T-cell (primary cell): Measurements from ENCODE around the gene KRTAP4-12. TPM values are rescaled to one million over a fixed set of nuclear protein-coding genes. Genes with fewer than 3 reads are reported as not detected.
"Not testable (repeated sequence)": the region's sequence is repeated elsewhere in the genome, so short reads cannot be mapped to it uniquely, and the experiment has no call there.

Experiments used
- ATAC-seq, 4 experiments: fragments of 200-7000 bp in 3 of 4; fragments of 150-1000 bp in 1 of 4; cut with Tn5 transposase; replicated peaks in 1 of 4; 1 replicate in 3 of 4; 2 replicates in 1 of 4; pipeline ENCODE4 v1.10.0; 2021; ENCODE audit warnings: moderate library complexity in 3 of 4, mild to moderate bottlenecking in 2 of 4, moderate number of reproducible peaks in 1 of 4
- CTCF ChIA-PET, 2 donors: fragments of 300-600 bp; sonication (Branson Sonifier 250); formaldehyde crosslinking; loops; one replicate each; lab custom pipeline; 2022; ENCODE audit warnings: antibody characterized with exemption in 2 of 2; lab: Charles Lee
- POLR2A ChIA-PET, 2 donors: fragments of 300-600 bp; sonication (Branson Sonifier 250); formaldehyde crosslinking; loops; one replicate each; lab custom pipeline; 2022; ENCODE audit warnings: antibody characterized with exemption in 2 of 2; lab: Charles Lee
- DNase-seq, 35 experiments: peaks; one replicate each; pipeline versions ENCODE4 v3.0.0 to v3.0.0-alpha.2; 2013 to 2023
- H3K27ac ChIP-seq: one replicate; pipeline ENCODE4 v1.5.1; 2013; ENCODE audit warnings: low read length
- H3K27me3 ChIP-seq, 2 experiments: replicated peaks in 1 of 2; 1 replicate in 1 of 2; 2 replicates in 1 of 2; pipeline versions ENCODE4 v1.6.1 to v1.7.0; 2013; ENCODE audit warnings: low read length in 1 of 2, mixed read lengths in 1 of 2; ENCODE audit not compliant: control insufficient read depth in 2 of 2, insufficient read depth in 2 of 2; ENCODE audit errors: extremely low read depth in 1 of 2
- H3K36me3 ChIP-seq, 2 donors: 1 replicate in 1 of 2; 2 replicates in 1 of 2; pipeline versions ENCODE4 v1.6.1 to v1.7.0; 2013; ENCODE audit warnings: low read length in 1 of 2; ENCODE audit not compliant: control insufficient read depth in 2 of 2, insufficient read depth in 1 of 2; ENCODE audit errors: extremely low read depth in 1 of 2
- H3K4me1 ChIP-seq, 2 experiments: 1 replicate in 1 of 2; 2 replicates in 1 of 2; pipeline versions ENCODE4 v1.6.1 to v1.7.0; 2013; ENCODE audit warnings: low read length in 2 of 2, mixed read lengths in 1 of 2; ENCODE audit not compliant: insufficient read depth in 2 of 2, control insufficient read depth in 1 of 2; ENCODE audit errors: extremely low read depth in 1 of 2
- H3K4me3 ChIP-seq, 2 donors: 1 replicate in 1 of 2; 2 replicates in 1 of 2; pipeline versions ENCODE4 v1.5.1 to v1.7.0; 2013; ENCODE audit warnings: mild to moderate bottlenecking in 2 of 2, low read length in 1 of 2, moderate library complexity in 1 of 2; ENCODE audit not compliant: control insufficient read depth in 1 of 2; ENCODE audit errors: extremely low read depth in 1 of 2
- H3K9me3 ChIP-seq: 2 replicates; pipeline ENCODE4 v1.7.0; 2013
- H3K27ac Mint-ChIP-seq, 2 donors: one replicate each; pipeline ENCODE4 v1.8.0; 2020 to 2021; ENCODE audit warnings: mild to moderate bottlenecking in 2 of 2, mixed read lengths in 2 of 2
- H3K27me3 Mint-ChIP-seq, 2 donors: one replicate each; pipeline ENCODE4 v1.8.0; 2021 to 2022; ENCODE audit warnings: mixed read lengths in 2 of 2
- H3K36me3 Mint-ChIP-seq: one replicate; pipeline ENCODE4 v1.8.0; 2021; ENCODE audit warnings: mixed read lengths
- H3K4me1 Mint-ChIP-seq, 3 donors: one replicate each; pipeline ENCODE4 v1.8.0; 2020 to 2022; ENCODE audit warnings: mixed read lengths in 3 of 3, mild to moderate bottlenecking in 1 of 3
- H3K4me3 Mint-ChIP-seq, 3 donors: one replicate each; pipeline ENCODE4 v1.8.0; 2020 to 2022; ENCODE audit warnings: mild to moderate bottlenecking in 3 of 3, mixed read lengths in 3 of 3, moderate library complexity in 3 of 3
- H3K9me3 Mint-ChIP-seq, 3 donors: one replicate each; pipeline ENCODE4 v1.8.0; 2020 to 2022; ENCODE audit warnings: mixed read lengths in 3 of 3
- WGBS: methylation state at CpG from one replicate; pipeline ENCODE4 v1.1.5; 2013; ENCODE audit warnings: missing lambda C conversion rate; ENCODE audit not compliant: insufficient coverage; 5-methylcytosine and 5-hydroxymethylcytosine counted together
- total RNA-seq, 35 experiments: library from RNA in 6 of 35; stranded (reverse) in 6 of 35; fragments of 120-200 nt in 1 of 35; gene quantifications; one replicate each; pipeline versions ENCODE4 v1.2.1 to v1.2.4 and lab custom pipeline; 2013 to 2026

The KRTAP4-12 gene
- total RNA-seq, 5 donors from 2014 or later (not counting 1 experiment from before 2014, with no cell fraction given), result not detected

- DNase-seq, H3K27me3 ChIP-seq, H3K9me3 ChIP-seq, H3K27ac ChIP-seq, H3K9me3 Mint-ChIP-seq, H3K36me3 Mint-ChIP-seq, H3K36me3 ChIP-seq, H3K4me3 Mint-ChIP-seq, H3K4me1 Mint-ChIP-seq, POLR2A ChIA-PET, H3K27ac Mint-ChIP-seq, H3K4me1 ChIP-seq, CTCF ChIA-PET, ATAC-seq, H3K4me3 ChIP-seq: not testable (repeated sequence)
- peaks cover 10 to 29% of the 10 kb centered on the region in 2 donors for H3K27me3 Mint-ChIP-seq
- WGBS, result 77% methylated on average over 2 of the region's 3 CpGs
Observed at GRCh38 chr17:41160190-41160589, 36.2 kb upstream of the KRTAP4-12 start.

GRCh38 chr17:41153856-41154255 lies 29.9 kb upstream of the KRTAP4-12 start:
- Mint-ChIP-seq H3K9me3 (no peaks in the 10 kb centered on the region), H3K27ac (no peak overlapping the region), H3K4me3 (no peak overlapping the region), H3K27me3 (peaks cover 6 to 19% of the 10 kb centered on the region in 2 donors), H3K36me3 (no peaks in the 10 kb centered on the region), H3K4me1 (no peaks in the 10 kb centered on the region)
- H3K27ac ChIP-seq, result no peak overlapping the region
- no peaks in the 10 kb centered on the region for H3K4me1 ChIP-seq
- H3K9me3 ChIP-seq, result no peaks in the 10 kb centered on the region
- ChIA-PET POLR2A (no interaction called here), CTCF (no interaction called here)
- DNase-seq, result no peak
- peaks cover 0 to 2% of the 10 kb centered on the region in 2 experiments for H3K27me3 ChIP-seq
- no peaks in the 10 kb centered on the region for H3K36me3 ChIP-seq
- H3K4me3 ChIP-seq, result no peak overlapping the region
- WGBS, result no CpG with 5 or more reads among the region's 2 CpGs
- no peak for ATAC-seq

- ATAC-seq (no peak), DNase-seq (no peak)
- Histone ChIP-seq H3K36me3 (no peaks in the 10 kb centered on the region), H3K9me3 (no peaks in the 10 kb centered on the region), H3K27ac (no peak overlapping the region), H3K27me3 (peaks cover 2% of the 10 kb centered on the region in 2 experiments), H3K4me1 (no peaks in the 10 kb centered on the region), H3K4me3 (no peak overlapping the region)
- no peaks in the 10 kb centered on the region for H3K9me3 Mint-ChIP-seq
- H3K36me3 Mint-ChIP-seq, result no peaks in the 10 kb centered on the region
- WGBS, result no CpG with 5 or more reads among the region's 2 CpGs
- no peak overlapping the region for H3K4me3 Mint-ChIP-seq
- H3K27me3 Mint-ChIP-seq, result peaks cover 0 to 9% of the 10 kb centered on the region in 2 donors
- no peak overlapping the region for H3K27ac Mint-ChIP-seq
- no peaks in the 10 kb centered on the region for H3K4me1 Mint-ChIP-seq
- ChIA-PET CTCF (interaction anchor here in 1 of 2 donors (0.6 kb wide), 1 partner anchor 664 kb away, joined by 3 read pairs; no protein-coding TSS in a partner anchor), POLR2A (no interaction called here)
Observed at GRCh38 chr17:41151525-41151924, 27.5 kb upstream of the KRTAP4-12 start.

GRCh38 chr17:41150026-41150425 lies 26.0 kb upstream of the KRTAP4-12 start:
- ChIA-PET CTCF (no interaction called here), POLR2A (no interaction called here)
- H3K27ac ChIP-seq, result no peak overlapping the region
- Mint-ChIP-seq H3K36me3 (no peaks in the 10 kb centered on the region), H3K4me3 (no peak overlapping the region), H3K9me3 (no peaks in the 10 kb centered on the region), H3K27ac (no peak overlapping the region), H3K4me1 (no peaks in the 10 kb centered on the region), H3K27me3 (no peaks in the 10 kb centered on the region)
- ATAC-seq, result no peak
- no peaks in the 10 kb centered on the region for H3K4me1 ChIP-seq
- WGBS, result 76% methylated on average over 2 of the region's 4 CpGs
- peaks cover 2% of the 10 kb centered on the region in 2 experiments for H3K27me3 ChIP-seq
- H3K36me3 ChIP-seq, result no peaks in the 10 kb centered on the region
- no peak for DNase-seq
- no peak overlapping the region for H3K4me3 ChIP-seq
- no peaks in the 10 kb centered on the region for H3K9me3 ChIP-seq

GRCh38 chr17:41149652-41149985 lies 25.6 kb upstream of the KRTAP4-12 start, which contains the start of gene KRTAP4-5:
TSS of gene KRTAP4-5 (minus strand) at chr17:41149825. CDS start at chr17:41149767, 58 bp downstream.
- Mint-ChIP-seq H3K27ac (no peak within 1 kb of the TSS), H3K4me3 (no peak within 1 kb of the TSS), H3K27me3 (no peaks in the 10 kb centered on the region), H3K9me3 (no peaks in the 10 kb centered on the region), H3K36me3 (no peaks in the 10 kb centered on the region), H3K4me1 (no peaks in the 10 kb centered on the region)
- H3K27ac ChIP-seq, result no peak within 1 kb of the TSS
- ATAC-seq (no peak), DNase-seq (no peak)
- H3K4me3 ChIP-seq, result no peak within 1 kb of the TSS
- ChIA-PET POLR2A (no interaction called here), CTCF (no interaction called here)
- H3K27me3 ChIP-seq, result peaks cover 2% of the 10 kb centered on the region in 2 experiments
- H3K36me3 ChIP-seq, result no peaks in the 10 kb centered on the region
- no peaks in the 10 kb centered on the region for H3K4me1 ChIP-seq
- WGBS, result 100% methylated on average over 1 of the region's 2 CpGs
- no peaks in the 10 kb centered on the region for H3K9me3 ChIP-seq

GRCh38 chr17:41148971-41149651 lies 25.1 kb upstream of the KRTAP4-12 start:
- H3K4me3 ChIP-seq, H3K36me3 Mint-ChIP-seq, H3K4me1 ChIP-seq, H3K27ac Mint-ChIP-seq, H3K9me3 Mint-ChIP-seq, H3K4me3 Mint-ChIP-seq, DNase-seq, H3K9me3 ChIP-seq, H3K27me3 ChIP-seq, H3K36me3 ChIP-seq, H3K4me1 Mint-ChIP-seq, ATAC-seq, H3K27ac ChIP-seq, CTCF ChIA-PET, H3K27me3 Mint-ChIP-seq, POLR2A ChIA-PET: not testable (repeated sequence)
- WGBS, result 68% methylated on average over 7 of the region's 10 CpGs
